GM10847 (cell line): ENCODE measurements around the gene FOXA1.

Experiments used
- POLR2A ChIP-seq: IDR thresholded peaks from 2 replicates; pipeline ENCODE4 v1.6.1; 2011; ENCODE audit not compliant: insufficient read length; ENCODE audit errors: extremely low read depth

Gene FOXA1

GRCh38 chr14:37587881-37588666, 7.0 kb downstream of the FOXA1 start:
- TF ChIP-seq POLR2A: no peak

GRCh38 chr14:37587131-37587803, 7.8 kb downstream of the FOXA1 start:
- no peak for TF ChIP-seq POLR2A

- no peak for TF ChIP-seq POLR2A
These were observed 8.3 kb downstream of the FOXA1 start for GRCh38 chr14:37586797-37587130.

DNA sequence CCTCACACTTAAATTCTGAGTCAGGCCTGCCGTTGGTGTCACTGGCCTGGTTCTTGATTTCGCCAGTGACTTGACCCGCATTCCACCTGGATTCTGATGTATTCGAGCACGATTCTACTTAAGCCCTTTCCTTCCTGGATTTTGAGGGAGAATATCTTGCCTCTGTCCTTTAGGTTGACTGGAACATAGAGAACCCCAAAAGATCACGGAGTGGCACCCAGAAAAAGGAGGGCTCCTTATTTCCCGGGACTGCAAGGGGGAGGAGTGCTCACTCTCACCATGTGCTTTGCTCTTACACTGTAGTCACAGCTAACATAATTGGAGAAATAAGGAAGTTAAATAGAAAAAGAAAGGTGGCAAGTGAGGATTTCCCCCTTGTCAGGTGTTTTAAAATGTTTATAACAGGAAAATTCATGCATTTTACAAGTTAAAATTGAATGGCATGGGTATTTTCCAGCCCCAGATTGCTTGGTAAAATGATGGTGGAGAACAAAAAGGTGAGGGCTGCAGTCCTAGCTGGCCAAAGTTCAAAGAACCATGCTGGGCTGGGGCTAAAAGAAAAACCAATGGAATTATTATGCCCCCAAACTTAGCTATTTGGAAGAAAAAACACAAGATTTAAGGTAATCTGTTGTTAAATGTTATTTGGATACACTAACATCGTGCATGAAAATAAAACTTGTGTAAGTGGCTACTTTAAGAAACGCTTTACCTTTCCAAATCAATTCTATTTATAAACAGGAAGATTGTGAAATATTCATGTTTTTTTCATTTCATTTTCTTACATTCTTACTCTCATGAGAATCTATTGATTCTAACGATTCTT, 8.9 kb downstream of the FOXA1 start:
- TF ChIP-seq POLR2A: no peak

GRCh38 chr14:37585101-37585511, 9.9 kb downstream of the FOXA1 start:
- TF ChIP-seq POLR2A: no peak

DNA sequence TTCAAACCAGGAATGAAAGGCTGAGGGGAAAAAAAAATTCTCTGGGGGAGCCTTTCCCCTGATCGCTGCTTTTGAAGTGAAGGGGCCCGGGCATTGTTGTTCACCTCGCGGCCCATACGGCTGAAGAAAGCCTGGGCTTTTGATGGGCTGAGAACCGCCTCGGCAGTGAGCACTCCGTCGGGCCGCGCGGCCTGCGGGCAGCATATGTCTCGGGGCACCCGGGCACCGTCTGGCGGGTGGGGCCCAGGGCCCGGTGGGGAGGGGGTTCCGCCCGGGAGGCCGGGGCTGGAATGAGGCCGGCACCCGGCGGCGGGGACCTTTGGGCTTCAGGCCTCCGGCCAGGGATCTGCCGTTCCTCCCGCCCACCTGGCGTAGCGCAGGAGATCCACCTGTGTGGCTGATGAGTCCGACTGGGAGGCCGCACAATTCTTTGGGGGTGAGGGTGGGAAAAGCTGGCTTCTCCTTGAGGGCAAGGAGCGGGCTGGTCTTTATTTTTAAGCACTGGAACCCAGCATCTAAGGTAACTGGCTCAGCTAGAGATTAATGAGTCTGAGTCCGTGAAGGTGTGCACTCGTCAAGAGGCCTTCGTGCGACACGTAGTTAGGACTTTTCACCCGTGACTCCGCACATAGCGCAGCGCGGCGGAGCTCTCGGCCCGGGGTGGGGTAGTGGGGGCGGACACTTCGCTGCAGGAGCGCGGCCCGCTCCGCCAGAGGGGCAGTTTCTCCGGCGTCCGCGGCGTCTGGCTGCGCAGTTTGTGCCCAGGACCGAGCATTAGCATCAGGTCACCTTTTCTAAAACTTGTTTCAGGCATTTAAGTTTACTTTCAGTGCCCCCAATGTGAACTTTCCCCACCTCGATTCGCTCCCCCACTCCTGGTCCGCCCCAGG, 10.6 kb downstream of the FOXA1 start:
- TF ChIP-seq POLR2A: no peak

DNA sequence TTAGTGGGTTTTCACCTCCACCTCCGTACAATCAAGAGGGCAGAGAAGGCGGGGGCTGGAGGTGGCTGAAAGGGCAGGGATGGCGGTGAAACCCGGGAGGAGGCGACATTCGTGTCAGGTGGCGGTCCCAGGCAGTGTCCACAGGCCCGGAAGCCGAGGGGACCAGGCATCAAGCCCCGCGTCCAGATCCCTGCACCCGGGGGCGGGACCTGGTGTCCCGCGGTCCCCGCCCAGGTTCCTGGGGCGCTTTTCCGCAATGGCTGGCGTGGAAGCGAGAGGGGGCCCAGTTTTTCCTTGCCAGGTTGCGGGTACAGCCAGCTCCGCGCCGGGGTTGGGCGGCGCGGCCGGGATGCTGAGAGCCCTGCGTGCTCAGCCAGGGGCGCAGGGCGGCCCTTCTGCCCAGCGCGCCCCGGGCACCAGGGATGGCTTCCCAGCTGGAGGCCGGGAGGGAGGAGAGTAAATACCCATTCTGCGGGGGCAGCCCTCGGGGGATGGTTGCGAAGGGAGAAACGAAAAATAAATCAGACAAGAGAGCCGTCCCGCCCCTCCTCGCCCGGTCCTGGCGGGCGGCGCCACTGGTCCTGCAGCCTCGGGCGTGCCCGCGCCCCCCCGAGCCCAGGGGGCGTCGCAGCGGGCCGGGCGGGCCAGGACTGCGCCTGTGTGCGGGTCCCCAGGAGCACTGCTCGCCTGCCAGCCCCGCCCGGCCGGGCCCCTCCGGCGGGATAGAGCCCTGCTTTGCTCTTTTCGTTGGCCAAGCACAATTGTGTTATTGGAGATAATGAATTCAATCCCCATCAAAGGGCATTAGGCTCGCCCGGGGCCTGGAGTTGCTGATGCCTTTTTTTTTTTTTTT, 11.5 kb downstream of the FOXA1 start:
- TF ChIP-seq POLR2A: no peak

DNA sequence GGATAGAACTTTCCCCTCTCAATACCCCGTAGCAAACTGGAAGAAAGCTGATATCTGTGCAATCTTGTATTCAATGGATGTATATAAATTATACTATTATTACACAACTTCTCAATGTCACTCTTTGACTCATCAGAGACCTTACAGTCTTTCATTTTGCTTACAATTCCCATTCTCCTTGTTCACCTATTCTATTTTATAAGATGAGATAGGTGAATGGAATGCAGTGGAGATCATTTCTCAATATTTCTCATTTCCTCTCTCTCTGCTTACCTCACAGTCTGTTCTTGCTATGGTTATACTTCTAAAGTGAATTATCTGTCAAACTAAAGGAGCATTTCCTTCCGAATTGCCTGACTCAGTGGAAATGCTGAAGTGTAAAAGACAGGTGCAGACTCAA, 14.9 kb downstream of the FOXA1 start:
- no peak for TF ChIP-seq POLR2A

GRCh38 chr14:37579274-37579673, 15.8 kb downstream of the FOXA1 start:
- TF ChIP-seq POLR2A: no peak

GRCh38 chr14:37573356-37573755, 21.7 kb downstream of the FOXA1 start:
- no peak for TF ChIP-seq POLR2A

- TF ChIP-seq POLR2A: no peak
These were observed 23.7 kb downstream of the FOXA1 start for GRCh38 chr14:37571391-37571790.

- no peak for TF ChIP-seq POLR2A
These were observed 25.3 kb downstream of the FOXA1 start for GRCh38 chr14:37569729-37570128.

GRCh38 chr14:37566811-37567371, 28.2 kb downstream of the FOXA1 start:
- TF ChIP-seq POLR2A: no peak

- no peak for TF ChIP-seq POLR2A
These were observed 29.5 kb downstream of the FOXA1 start for GRCh38 chr14:37565550-37565949.
